Left hindlimb (tissue), 1 donor: ENCODE data around the gene OR2B2.

Experiments
- DNase-seq: peaks from one replicate; pipeline ENCODE4 v3.0.0-alpha.2; 2018

OR2B2 gene

DNA sequence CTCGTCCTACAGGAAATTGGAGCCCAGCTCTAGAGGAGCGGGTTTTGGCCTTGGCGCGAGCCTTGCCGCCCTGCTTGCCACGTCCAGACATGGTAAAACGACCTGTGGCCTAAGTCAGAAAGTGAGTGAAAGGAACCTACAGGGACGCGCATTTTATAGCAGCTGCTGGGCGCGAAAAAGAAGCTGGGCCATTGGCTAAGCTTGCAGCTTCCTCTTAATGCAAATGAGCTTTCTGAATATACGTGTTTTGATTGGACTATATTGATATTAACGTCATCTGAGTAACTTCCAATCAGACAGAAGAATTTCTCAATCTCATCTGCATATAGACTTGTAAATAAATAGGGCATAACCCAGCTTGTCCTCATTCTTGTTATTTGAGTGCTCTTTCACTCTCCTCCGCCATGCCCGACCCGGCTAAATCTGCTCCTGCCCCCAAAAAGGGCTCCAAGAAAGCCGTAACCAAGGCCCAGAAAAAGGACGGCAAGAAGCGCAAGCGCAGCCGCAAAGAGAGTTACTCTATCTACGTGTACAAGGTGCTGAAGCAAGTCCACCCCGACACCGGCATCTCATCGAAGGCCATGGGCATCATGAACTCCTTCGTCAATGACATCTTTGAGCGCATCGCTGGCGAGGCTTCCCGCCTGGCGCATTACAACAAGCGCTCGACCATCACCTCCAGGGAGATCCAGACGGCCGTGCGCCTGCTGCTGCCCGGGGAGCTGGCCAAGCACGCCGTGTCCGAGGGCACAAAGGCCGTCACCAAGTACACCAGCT, 18.9 kb downstream of the OR2B2 start:
- DNase-seq = peak; percentile 93

DNA sequence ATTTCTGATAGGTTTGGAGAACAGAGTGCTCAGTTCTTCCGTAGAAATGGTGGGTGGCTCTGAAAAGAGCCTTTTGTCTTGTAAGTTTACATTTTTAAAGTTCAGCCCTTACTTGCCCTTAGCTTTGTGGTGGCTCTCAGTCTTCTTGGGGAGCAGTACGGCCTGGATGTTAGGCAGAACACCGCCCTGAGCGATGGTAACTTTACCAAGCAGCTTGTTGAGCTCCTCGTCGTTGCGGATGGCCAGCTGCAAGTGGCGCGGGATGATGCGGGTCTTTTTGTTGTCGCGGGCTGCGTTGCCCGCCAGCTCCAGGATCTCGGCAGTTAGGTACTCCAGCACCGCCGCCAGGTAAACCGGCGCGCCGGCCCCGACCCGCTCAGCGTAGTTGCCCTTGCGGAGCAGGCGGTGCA, 19.5 kb downstream of the OR2B2 start:
- no peak for DNase-seq

DNA sequence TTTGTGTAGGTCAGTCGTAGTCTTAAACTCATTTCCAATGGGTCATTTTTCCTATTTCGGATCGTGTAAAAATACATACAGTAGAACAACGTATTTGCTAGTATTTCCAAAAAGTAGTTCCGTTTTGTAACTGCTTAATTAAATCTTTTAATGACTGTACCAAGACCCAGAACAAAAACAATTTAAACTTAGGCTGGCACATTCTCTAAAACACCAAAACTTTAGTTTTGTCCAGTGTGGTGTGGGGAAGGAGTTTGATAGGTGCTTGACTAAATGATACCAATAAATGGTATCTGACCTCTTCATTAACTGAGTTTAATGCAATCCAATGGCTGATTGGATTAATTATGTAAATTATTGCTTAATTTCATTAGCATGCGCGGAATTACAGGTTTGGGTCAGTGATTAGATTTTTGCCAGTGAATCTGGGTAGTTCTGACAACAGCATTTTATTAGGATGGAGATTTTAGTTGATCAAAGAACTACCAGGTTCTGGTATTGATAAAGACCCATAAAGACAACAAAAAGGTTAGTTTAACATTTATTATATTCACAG, 20.8 kb downstream of the OR2B2 start:
- no peak for DNase-seq

DNA sequence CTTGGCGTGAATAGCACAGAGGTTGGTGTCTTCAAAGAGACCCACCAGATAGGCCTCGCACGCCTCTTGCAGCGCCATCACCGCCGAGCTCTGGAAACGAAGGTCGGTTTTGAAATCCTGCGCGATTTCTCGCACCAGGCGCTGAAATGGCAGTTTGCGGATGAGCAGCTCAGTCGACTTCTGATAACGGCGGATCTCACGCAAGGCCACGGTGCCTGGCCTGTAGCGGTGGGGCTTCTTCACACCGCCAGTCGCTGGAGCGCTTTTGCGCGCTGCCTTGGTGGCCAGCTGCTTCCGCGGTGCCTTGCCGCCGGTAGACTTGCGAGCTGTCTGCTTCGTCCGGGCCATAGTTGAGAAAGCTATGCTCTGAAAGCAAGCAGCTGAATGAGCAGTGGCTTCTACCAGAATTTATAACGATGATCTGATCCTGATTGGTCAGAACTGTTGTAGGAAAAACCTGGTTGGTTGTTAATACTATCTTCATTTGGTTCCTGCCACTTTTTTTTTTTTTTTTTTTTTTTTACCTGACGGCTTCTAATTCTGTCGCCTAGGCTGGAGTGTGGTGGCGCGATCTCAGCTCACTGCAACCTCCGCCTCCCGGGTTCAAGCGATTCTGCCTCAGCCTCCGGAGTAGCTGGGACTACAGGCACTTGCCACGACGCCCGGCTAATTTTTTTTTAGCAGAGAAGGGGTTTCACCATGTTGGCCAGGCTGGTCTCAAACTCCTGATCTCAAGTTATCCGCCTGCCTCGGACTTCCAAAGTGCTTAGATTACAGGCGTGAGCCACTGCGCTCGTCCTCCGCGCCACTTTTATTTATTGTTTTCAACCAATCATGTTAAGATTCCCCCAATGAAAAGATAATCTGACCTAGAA, 21.5 kb downstream of the OR2B2 start:
- DNase-seq = peak; percentile 83

DNA sequence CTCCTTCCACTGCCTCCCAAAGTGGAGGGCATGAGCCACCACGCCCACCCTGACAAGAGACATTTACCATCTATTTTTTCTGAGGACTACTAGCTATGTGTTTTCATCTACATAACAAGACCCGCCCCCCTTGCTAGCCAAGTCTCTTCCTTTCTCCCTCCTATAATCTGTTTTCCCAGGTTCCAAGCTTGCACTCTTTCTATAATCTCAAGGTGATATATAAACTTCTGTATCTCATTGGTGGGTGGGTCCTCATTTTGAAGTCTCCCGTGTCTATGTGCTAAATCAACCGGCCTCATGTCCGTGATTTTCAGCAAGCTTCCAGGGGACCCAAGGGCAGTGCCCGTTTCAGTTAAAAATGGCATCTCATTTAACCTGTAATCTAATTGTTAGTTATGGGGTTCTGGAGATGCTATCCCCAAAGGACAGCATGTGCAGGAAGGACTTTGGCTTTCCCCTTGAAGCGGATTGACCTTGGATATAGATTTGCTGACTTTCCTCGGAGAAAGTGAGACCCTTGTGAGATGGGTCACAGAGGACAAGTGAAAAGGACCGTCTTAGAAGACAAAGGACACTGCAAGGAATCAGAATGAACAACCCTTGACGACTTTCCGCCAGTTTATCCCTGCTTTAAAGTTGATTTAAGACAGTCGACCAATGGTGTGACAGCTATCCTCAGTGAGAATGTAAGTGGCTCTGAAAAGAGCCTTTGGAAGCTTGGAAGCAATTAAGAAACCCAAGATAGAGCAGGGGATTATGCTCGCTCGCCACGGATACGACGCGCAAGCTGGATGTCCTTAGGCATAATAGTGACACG, 22.4 kb downstream of the OR2B2 start:
- DNase-seq = no peak

DNA sequence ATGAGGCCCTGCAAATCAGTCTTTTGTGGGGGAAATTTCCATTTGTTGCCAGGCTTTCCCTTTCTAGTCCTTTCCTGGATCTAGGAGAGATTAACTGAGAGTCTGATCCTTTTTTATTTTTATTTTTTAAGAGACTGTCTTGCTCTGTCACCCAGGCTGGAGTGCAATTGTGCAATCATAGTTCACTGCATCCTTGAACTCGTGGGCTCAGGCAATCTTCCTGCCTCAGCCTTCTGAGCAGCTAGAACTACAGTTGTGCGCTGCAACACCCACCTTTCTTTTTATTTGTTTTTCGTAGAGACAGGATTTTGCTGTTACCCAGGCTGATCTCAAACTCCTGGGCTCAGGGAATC, 22.9 kb downstream of the OR2B2 start:
- no peak for DNase-seq

DNA sequence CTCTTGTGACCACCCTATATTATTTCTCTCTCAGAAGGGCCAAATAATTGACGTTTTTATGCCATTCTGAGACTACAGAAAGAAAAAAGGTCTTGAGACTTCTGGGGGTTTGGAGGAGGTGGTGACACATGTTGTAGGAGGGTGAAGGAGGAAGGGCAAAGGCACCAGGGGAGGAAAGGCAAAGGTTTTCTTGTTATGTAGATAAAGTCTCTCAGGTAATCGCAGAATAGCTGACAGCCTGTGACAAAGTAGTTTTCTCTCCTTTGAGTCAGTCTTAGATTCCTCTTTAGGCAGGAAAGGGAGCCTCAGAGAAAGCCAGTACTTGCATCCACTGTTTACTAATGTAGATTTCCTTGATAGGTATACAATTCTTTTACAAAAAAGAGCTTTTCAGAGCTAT, 23.6 kb downstream of the OR2B2 start:
- no peak for DNase-seq

DNA sequence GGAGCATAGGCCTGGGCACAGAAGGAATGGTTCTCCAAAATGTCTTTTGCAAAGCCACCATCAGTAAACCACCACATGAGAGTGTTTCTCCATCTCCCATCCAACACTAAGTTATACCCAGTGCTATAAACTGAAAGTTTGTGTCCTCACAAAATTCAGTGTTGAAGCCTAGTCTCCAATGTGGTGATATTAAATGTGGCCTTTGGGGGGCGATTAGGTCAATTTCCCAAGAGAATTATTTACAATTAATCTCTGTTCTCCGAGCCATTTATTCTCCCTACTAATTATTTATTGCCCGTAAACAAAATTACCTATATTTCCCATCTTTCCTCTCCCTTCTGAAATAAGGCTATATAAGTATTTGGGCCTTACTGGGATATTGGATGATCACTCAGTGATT, 26.1 kb downstream of the OR2B2 start:
- no peak for DNase-seq

DNA sequence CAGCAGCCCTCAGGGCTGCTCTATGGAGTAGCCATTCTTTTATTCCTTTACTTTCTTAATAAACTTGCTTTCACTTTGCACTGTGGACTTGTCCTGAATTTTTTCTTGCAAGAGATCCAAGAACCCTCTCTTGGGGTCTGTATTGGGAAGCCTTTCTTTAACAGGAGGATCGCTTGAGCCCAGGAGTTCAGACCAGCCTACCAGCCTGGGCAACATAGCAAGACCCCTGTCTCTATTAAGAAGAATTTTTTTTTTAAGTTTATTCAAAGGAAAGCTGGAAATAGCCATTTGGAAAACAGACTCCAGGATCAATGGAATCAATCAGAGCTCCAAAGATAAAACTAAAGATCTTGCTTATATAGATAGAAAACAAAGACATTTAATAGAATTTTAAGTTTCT, 29.1 kb downstream of the OR2B2 start:
- DNase-seq = no peak

DNA sequence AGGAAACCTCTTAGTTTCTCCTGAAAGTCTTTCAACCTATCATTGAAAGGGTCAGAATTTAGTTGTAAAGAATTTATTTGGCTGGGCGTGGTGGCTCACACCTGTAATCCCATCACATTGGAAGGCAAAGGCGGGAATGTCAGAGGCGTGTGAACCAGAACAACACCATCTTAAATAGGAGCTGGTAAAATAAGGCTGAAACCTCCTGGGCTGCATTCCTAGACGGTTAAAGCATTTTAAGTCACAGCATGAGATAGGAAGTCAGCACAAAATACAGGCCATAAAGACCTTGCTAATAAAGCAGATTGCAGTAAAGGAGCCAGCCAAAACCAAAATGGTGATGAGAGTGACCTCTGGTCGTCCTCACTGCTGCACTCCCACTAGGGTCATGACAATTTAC, 29.6 kb downstream of the OR2B2 start:
- DNase-seq = no peak

DNA sequence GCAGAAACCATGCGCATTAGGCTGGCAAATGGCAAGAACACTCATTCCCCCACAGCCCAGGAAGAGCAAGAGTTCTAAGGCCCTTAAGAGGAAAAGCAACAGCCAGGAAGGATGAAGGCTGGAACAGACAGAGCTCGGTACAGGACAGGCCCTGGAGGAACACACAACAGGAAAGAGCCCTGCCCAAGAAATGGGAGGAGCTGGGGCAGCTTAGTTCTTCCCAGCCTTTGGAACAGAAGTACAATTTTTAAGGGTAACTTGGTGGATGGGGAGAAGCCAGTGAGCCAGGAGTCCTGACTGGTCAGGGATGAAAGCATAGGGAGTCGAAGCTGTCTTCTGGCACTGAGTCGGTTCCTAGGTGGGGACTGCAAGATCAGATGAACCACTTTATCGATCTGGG, 32.4 kb downstream of the OR2B2 start:
- no peak for DNase-seq

DNA sequence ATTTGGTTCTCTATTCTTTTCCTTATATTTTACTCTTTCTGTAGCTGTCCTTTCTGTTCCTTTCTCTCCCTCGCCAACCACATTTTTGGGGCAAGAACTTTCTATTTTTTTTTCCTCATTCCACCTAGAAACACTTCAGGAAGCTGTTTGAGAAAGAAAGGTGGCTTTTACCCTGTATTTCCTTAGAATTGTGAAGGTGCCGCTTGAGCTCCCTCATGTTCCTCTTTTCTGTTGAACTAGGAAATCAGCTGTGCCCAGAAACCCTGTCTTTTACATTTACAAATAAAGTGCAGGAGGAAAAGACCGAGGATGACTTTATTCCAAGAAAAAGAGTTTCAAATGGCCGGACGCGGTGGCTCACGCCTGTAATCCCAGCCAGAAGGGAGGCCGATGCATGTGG, 38.2 kb downstream of the OR2B2 start:
- DNase-seq = no peak

DNA sequence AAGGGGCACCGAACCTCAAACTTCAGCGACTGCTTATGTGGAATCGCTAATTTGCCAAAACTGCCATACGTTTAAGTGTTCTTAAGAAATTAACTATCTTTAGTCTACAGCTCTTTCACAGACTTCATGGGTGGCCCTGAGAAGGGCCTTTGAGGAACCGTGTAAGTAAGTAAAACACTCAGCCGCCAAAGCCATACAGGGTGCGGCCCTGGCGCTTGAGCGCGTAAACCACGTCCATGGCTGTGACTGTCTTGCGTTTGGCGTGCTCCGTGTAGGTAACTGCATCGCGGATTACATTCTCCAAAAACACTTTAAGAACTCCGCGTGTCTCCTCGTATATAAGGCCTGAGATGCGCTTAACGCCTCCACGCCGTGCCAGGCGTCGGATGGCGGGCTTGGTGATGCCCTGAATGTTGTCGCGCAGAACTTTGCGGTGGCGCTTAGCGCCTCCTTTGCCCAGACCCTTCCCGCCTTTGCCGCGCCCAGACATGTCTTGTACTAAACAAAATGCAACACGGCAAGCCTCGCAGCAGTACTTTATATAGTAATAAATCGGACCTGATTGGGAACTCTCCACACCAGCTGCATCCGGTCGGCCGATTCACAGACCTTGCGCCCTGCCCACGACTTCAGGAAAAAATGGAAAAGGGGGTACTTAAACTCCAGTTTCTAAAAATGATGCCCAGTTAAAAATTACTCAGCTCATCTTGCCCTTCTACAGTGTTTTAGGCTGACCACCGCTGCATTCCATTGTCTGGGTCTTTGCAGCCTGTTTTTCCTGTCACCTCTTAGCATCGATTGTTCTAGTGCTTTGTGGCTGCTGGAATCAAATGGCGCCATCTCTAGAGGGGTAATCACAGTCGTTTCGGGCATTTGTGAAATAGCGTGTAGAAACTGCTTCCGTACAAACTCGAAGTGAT, 38.9 kb downstream of the OR2B2 start:
- DNase-seq = peak; percentile 89

DNA sequence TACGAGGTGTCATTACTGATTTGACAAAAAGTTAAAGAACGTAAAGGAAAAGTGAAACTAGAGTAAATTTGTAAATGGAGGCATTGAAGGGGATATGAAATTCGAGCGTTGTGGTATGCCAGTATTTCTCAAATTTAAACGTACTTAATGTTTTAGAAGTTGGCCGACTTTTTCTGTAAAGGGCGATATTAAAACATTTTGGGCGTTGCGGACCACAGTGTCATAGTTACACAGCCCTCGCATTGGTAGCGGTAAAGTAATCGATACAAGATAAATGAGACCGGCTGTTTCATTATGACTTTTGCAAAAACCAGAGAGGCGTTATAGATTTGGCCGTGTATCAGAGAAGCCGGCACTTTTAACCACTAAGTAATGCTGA, 39.6 kb downstream of the OR2B2 start:
- DNase-seq = no peak

DNA sequence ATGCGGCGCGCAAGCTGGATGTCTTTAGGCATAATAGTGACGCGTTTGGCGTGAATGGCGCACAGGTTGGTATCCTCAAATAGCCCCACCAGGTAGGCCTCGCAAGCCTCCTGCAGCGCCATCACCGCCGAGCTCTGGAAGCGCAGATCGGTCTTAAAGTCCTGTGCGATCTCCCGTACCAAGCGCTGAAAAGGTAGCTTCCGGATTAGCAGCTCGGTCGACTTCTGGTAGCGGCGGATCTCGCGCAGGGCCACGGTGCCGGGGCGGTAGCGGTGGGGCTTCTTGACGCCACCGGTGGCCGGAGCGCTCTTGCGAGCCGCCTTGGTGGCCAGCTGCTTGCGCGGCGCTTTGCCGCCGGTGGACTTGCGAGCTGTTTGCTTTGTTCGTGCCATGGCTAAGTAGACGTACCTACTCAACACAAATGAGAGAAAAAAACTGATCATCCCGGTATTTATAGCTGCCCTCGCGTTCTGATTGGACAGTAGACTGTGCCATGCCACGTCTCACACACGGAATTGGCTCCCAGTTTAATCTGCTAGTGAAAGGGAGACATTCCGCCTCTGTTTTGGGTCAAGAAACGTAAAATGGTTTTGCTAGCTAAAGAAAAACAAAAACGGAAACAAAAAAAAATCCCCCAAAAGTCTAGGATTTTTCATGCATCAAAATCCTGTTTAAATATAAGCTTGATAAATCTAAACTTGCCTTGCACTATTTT, 40.1 kb downstream of the OR2B2 start:
- peak; percentile 93 for DNase-seq

DNA sequence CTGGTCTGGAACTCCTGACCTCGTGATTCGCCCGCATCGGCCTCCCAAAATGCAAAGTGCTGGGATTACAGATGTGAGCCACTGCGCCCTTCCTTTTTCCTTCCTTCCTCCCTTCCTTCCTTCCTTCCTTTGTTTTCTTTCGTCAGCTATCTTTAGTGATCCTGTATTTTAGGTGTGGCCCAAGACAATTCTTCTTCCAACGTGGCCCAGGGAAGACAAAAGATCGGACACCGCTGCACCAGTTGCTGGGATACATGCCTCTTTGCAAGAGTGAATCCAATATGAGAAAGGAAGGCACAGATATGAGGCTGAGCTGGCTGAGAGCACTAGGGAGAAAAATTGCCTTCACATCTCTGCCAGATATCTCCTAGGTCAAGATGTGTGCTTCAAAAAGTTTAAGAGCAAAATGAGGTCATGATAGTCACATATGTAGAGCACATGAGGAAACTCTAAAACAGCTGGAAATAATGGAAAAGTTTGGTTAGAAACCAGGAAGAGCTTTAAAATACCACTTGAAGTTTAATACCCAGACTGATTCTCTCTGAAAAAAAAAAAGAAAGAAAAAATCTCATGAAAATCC, 41.8 kb downstream of the OR2B2 start:
- DNase-seq = no peak

DNA sequence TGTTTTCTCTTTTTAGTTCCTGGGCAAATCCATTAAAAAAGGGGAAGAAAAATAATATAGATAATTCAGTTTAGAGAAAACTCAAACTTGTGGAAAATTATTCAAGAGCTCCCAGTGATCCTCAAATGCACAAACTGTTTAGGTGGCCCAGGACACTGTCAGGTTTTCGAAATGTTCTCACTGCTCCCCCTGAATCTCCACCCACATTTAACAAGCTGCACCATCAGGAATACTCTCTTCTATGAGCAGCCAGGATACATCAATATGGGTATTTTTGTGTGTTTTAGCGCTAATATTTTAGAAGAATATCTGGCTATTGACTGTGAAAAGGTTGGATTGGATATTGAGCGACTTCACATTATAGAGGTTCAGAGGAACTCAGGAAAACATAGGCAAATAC, 43.9 kb downstream of the OR2B2 start:
- DNase-seq = no peak

DNA sequence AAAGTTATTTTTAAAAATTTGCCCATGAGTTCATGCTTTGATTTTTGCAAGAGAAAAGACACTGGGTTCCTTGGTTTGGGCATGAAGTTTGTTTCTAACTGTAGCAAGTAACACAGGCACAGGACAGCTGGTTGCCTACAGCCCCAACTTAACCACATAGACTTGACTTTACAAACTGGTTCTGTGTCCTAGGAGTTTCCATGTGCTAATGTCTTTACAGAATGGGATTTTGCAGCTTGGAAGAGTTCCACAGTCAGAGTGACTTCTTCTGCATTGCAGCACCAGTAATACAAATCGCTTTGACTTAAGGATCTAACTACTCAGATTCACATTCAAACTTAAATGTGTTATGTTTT, 44.3 kb downstream of the OR2B2 start:
- DNase-seq = no peak

DNA sequence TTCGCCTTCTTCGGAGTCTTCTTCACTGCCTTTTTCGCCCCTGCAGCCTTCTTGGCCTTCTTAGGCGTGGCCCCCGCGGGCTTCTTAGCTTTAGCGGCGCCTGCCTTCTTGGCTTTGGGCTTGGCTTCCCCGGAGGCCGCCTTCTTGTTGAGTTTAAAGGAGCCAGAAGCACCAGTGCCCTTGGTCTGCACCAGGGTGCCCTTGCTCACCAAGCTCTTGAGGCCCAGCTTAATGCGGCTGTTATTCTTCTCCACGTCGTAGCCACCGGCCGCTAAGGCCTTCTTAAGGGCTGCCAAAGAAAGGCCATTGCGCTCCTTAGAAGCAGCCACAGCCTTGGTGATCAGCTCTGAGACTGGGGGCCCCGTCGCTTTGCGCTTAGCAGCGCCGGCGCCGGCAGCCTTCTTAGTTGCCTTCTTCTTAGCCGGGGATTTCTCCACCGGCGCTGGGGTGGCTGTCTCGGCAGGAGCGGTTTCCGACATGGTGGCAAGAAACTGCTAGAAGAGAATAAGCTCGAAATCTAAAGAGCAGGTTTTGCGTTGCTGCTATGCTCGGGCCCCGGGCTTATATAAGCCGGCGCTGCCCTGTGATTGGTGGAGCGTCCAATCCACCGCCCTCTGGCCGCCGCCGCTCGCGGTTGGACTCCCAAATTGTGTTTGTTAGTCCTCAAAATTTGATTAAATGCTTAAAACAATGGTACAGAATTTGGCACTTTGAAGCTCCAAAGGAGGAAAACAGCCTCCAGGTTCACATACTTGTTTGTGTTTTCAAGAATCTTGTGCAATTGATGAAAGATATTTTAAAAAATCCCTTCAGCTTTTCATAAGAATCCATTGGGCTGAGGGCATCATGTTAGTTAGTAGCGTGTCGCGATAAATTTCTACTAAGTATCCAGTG, 44.9 kb downstream of the OR2B2 start:
- DNase-seq = peak; percentile 90
